Measurements from ENCODE around the gene MBD1.
"Not testable (repeated sequence)": the region's sequence is repeated elsewhere in the genome, so short reads cannot be mapped to it uniquely, and the experiment has no call there.

DNA sequence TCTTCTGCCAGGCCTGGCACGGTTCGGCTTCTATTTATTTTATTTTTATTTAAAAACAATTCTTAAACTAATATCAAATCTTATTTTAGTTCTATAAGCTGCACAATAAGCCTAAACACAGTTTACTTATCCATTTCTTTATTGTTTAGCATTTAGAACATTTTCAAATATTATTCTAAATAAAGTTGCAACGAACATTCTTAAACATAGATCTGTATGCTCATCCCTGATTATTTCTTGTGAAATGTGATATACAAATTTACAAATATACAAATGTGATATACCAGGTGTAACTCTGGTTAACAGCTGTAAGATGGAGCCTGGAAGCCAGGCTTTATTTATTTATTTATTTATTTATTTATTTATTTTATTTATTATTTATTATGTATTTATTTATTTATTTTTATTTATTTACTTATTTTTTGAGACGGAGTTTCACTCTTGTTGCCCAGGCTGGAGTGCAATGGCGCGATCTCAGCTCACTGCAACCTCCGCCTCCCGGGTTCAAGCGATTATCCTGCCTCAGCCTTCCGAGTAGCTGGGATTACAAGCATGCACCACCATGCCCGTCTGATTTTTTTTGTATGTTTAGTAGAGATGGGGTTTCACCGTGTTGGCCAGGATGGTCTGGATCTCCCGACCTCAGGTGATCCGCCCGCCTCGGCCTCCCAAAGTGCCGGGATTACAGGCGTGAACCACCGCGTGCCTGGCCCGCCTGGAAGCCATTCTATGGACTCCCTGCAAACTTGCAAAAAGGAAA, 7.2 kb upstream of the MBD1 start:
- not testable (repeated sequence) for TF ChIP-seq EZH2 (optimal IDR thresholded peaks at IDR 0.05; ENCODE audit: low read depth, low read length)
- TF ChIP-seq, protein P1, sequence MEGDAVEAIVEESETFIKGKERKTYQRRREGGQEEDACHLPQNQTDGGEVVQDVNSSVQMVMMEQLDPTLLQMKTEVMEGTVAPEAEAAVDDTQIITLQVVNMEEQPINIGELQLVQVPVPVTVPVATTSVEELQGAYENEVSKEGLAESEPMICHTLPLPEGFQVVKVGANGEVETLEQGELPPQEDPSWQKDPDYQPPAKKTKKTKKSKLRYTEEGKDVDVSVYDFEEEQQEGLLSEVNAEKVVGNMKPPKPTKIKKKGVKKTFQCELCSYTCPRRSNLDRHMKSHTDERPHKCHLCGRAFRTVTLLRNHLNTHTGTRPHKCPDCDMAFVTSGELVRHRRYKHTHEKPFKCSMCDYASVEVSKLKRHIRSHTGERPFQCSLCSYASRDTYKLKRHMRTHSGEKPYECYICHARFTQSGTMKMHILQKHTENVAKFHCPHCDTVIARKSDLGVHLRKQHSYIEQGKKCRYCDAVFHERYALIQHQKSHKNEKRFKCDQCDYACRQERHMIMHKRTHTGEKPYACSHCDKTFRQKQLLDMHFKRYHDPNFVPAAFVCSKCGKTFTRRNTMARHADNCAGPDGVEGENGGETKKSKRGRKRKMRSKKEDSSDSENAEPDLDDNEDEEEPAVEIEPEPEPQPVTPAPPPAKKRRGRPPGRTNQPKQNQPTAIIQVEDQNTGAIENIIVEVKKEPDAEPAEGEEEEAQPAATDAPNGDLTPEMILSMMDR (IDR thresholded peaks at IDR 0.05; ENCODE audit: low read length): not testable (repeated sequence)
